ENCODE results near the gene U2AF2.

DNA sequence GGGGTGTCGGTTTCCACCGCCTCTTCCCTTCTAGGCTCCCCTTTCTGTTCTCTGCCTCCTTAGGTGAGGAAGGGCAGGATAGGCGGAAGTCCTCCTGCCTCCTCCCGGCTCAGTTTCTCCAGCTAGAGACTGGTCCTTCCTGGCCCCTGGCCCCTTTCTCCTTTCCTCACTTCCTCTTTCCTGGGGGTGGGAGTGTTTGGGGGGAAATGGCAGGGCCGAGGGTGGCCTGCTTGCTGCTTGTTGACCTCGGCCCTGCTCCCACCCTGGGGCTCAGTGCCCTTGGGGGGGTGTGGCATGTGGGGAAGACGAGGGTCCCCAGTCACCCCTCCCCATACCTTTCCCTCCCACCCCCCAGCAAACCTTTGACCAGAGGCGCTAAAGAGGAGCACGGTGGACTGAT lies 5.0 kb downstream of the U2AF2 start:
- TF ChIP-seq, protein P1, sequence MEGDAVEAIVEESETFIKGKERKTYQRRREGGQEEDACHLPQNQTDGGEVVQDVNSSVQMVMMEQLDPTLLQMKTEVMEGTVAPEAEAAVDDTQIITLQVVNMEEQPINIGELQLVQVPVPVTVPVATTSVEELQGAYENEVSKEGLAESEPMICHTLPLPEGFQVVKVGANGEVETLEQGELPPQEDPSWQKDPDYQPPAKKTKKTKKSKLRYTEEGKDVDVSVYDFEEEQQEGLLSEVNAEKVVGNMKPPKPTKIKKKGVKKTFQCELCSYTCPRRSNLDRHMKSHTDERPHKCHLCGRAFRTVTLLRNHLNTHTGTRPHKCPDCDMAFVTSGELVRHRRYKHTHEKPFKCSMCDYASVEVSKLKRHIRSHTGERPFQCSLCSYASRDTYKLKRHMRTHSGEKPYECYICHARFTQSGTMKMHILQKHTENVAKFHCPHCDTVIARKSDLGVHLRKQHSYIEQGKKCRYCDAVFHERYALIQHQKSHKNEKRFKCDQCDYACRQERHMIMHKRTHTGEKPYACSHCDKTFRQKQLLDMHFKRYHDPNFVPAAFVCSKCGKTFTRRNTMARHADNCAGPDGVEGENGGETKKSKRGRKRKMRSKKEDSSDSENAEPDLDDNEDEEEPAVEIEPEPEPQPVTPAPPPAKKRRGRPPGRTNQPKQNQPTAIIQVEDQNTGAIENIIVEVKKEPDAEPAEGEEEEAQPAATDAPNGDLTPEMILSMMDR (IDR thresholded peaks at IDR 0.05), result no peak
- TF ChIP-seq POLR2A (IDR thresholded peaks at IDR 0.05; ENCODE audit: low read depth), result no peak
